ENCODE measurements around the gene BOK. TPM values are rescaled to one million over a fixed set of nuclear protein-coding genes. Genes with fewer than 3 reads are reported as not detected.

BOK gene
- polyA plus RNA-seq, 1 donor from 2014 or later: 2.3 TPM

GRCh38 chr2:241547781-241548450, 10.6 kb upstream of the BOK start:
- Histone ChIP-seq H3F3A (ENCODE audit: insufficient read depth, low read length, poor library complexity, severe bottlenecking) (no peaks in the 10 kb centered on the region), H3K27ac (ENCODE audit: low read length) (no peak overlapping the region), H3K4me2 (ENCODE audit: low read length) (no peak overlapping the region), H3K9me3 (ENCODE audit: low read length) (no peaks in the 10 kb centered on the region), H3K79me2 (replicated peaks; ENCODE audit: insufficient read depth, low read length) (no peaks in the 10 kb centered on the region), H3K27me3 (ENCODE audit: insufficient read depth, low read depth, low read length) (peaks cover 2% of the 10 kb centered on the region), H3K36me3 (ENCODE audit: insufficient read depth, low read length) (no peaks in the 10 kb centered on the region), H2AFZ (ENCODE audit: low read depth, low read length) (no peak overlapping the region), H3K9ac (ENCODE audit: low read length) (no peak overlapping the region), H4K20me1 (ENCODE audit: insufficient read depth) (no peaks in the 10 kb centered on the region), H3K4me3 (ENCODE audit: low read length) (no peak overlapping the region), H3K9me2 (ENCODE audit: insufficient read depth, low read length) (no peaks in the 10 kb centered on the region)
- TF ChIP-seq SMC3 (conservative IDR thresholded peaks at IDR 0.05; ENCODE audit: poor library complexity) (no peak), RAD21 (conservative IDR thresholded peaks at IDR 0.05) (no peak), EP300 (conservative IDR thresholded peaks at IDR 0.05; ENCODE audit: poor library complexity, severe bottlenecking) (no peak), CTCF (IDR thresholded peaks at IDR 0.05; ENCODE audit: poor library complexity, severe bottlenecking) (no peak), EZH2 (IDR thresholded peaks at IDR 0.05; ENCODE audit: borderline replicate concordance, insufficient read depth, low read length, poor library complexity, severe bottlenecking) (no peak), MXI1 (conservative IDR thresholded peaks at IDR 0.05; ENCODE audit: poor library complexity, severe bottlenecking) (no peak), POLR2AphosphoS5 (IDR thresholded peaks at IDR 0.05) (no peak), TAF1 (IDR thresholded peaks at IDR 0.05; ENCODE audit: low read depth) (no peak), REST (IDR thresholded peaks at IDR 0.05; ENCODE audit: borderline replicate concordance) (no peak)

- no peaks in the 10 kb centered on the region for H3K9me3 ChIP-seq (ENCODE audit: low read length)
- no peak overlapping the region for H3K4me3 ChIP-seq (ENCODE audit: low read length)
- H4K20me1 ChIP-seq (ENCODE audit: insufficient read depth): no peaks in the 10 kb centered on the region
- no peak overlapping the region for H3K4me2 ChIP-seq (ENCODE audit: low read length)
- no peaks in the 10 kb centered on the region for H3K9me2 ChIP-seq (ENCODE audit: insufficient read depth, low read length)
- H3K27ac ChIP-seq (ENCODE audit: low read length): no peak overlapping the region
- H3K27me3 ChIP-seq (ENCODE audit: insufficient read depth, low read depth, low read length): no peaks in the 10 kb centered on the region
- no peaks in the 10 kb centered on the region for H3K36me3 ChIP-seq (ENCODE audit: insufficient read depth, low read length)
- no peak overlapping the region for H2AFZ ChIP-seq (ENCODE audit: low read depth, low read length)
- H3K9ac ChIP-seq (ENCODE audit: low read length): no peak overlapping the region
- H3K79me2 ChIP-seq (replicated peaks; ENCODE audit: insufficient read depth, low read length): no peaks in the 10 kb centered on the region
- TF ChIP-seq MXI1 (conservative IDR thresholded peaks at IDR 0.05; ENCODE audit: poor library complexity, severe bottlenecking): no peak
- no peak for TF ChIP-seq POLR2AphosphoS5 (IDR thresholded peaks at IDR 0.05)
- TF ChIP-seq EZH2 (IDR thresholded peaks at IDR 0.05; ENCODE audit: borderline replicate concordance, insufficient read depth, low read length, poor library complexity, severe bottlenecking): no peak
- no peak for TF ChIP-seq TAF1 (IDR thresholded peaks at IDR 0.05; ENCODE audit: low read depth)
- TF ChIP-seq RAD21 (conservative IDR thresholded peaks at IDR 0.05): no peak
- TF ChIP-seq REST (IDR thresholded peaks at IDR 0.05; ENCODE audit: borderline replicate concordance): no peak
- H3F3A ChIP-seq (ENCODE audit: insufficient read depth, low read length, poor library complexity, severe bottlenecking): no peaks in the 10 kb centered on the region
Measured at GRCh38 chr2:241548451-241548835, 10.1 kb upstream of the BOK start.

Measured in neural cell (in vitro differentiated cells).